ENCODE results near the gene NTM.

GRCh38 chr11:131880976-131881375, 510.6 kb downstream of the NTM start:
- TF ChIP-seq CTCF (IDR thresholded peaks at IDR 0.05; ENCODE audit: extremely low read depth in 1 of 2, insufficient read depth in 1 of 2, low read depth in 1 of 2, low read length in 2 of 2) = no peak
- no peak for TF ChIP-seq MAX (IDR thresholded peaks at IDR 0.05; ENCODE audit: insufficient read depth, insufficient read length)
- no peak for TF ChIP-seq EZH2 (IDR thresholded peaks at IDR 0.05; ENCODE audit: borderline replicate concordance, low read depth, low read length, severe bottlenecking)
- no peak for TF ChIP-seq POLR2A (IDR thresholded peaks at IDR 0.05; ENCODE audit: low read depth, low read length)
- TF ChIP-seq POLR2AphosphoS5 (IDR thresholded peaks at IDR 0.05; ENCODE audit: insufficient read depth, low read depth, low read length) = no peak
- no peak for TF ChIP-seq FOS (IDR thresholded peaks at IDR 0.05; ENCODE audit: borderline replicate concordance, insufficient read depth, low read length)
- TF ChIP-seq MYC (IDR thresholded peaks at IDR 0.05; ENCODE audit: low read depth, low read length) = no peak

Data from endothelial cell of umbilical vein (primary cell).